Thyroid gland (tissue), 4 donors: ENCODE measurements around the gene NPW. TPM values are rescaled to one million over a fixed set of nuclear protein-coding genes. Genes with fewer than 3 reads are reported as not detected.

Experiments
- DNase-seq, 2 donors: peaks; one replicate each; pipeline ENCODE4 v3.0.0-alpha.2; 2019
- H3K27ac ChIP-seq, 3 donors: fragments of 200-600 bp; sonication (generic); 1 replicate in 2 of 3; 2 replicates in 1 of 3; pipeline ENCODE4 v1.5.1; 2016 to 2019; ENCODE audit warnings: mild to moderate bottlenecking in 1 of 3, moderate library complexity in 1 of 3
- H3K27me3 ChIP-seq: fragments of 200-600 bp; sonication (generic); one replicate; pipeline ENCODE4 v1.5.1; 2019
- H3K36me3 ChIP-seq, 2 donors: fragments of 200-600 bp; sonication (generic); one replicate each; pipeline ENCODE4 v1.5.1; 2016 to 2019
- H3K4me1 ChIP-seq, 2 donors: fragments of 200-600 bp; sonication (generic); one replicate each; pipeline ENCODE4 v1.5.1; 2017 to 2019
- H3K4me3 ChIP-seq, 3 donors: fragments of 200-600 bp; sonication (generic); replicated peaks in 1 of 3; 1 replicate in 2 of 3; 2 replicates in 1 of 3; pipeline ENCODE4 v1.5.1; 2016; ENCODE audit warnings: mild to moderate bottlenecking in 1 of 3
- H3K9me3 ChIP-seq: fragments of 200-600 bp; sonication (generic); one replicate; pipeline ENCODE4 v1.5.1; 2017
- POLR2A ChIP-seq, 2 donors: fragments of 450-650 bp; IDR thresholded peaks; one replicate each; pipeline ENCODE4 v1.6.1; 2017; ENCODE audit warnings: antibody characterized with exemption in 2 of 2, mild to moderate bottlenecking in 2 of 2, moderate library complexity in 1 of 2
- WGBS, 2 donors: methylation state at CpG; one replicate each; pipeline ENCODE4 v1.1.5; 2017; 5-methylcytosine and 5-hydroxymethylcytosine counted together
- intact Hi-C: fragments of 100-400 bp; cut with DNase I; formaldehyde crosslinking; loops from one replicate; pipeline ENCODE4 v1.15.1; 2023
- total RNA-seq, 4 donors: library from RNA; depleted of rRNA; stranded (reverse); fragments of >200 nt; gene quantifications; one replicate each; pipeline ENCODE4 v1.2.3, GENCODE V29; 2016
- TF ChIP-seq, protein P1 (sequence below), 6 experiments: fragments of 200-600 bp in 3 of 6; fragments of 450-650 bp in 3 of 6; sonication (generic) in 3 of 6; IDR thresholded peaks; one replicate each; pipeline ENCODE4 v1.5.1; 2016 to 2019; ENCODE audit warnings: antibody characterized with exemption in 6 of 6, mild to moderate bottlenecking in 2 of 6, inconsistent platforms in 1 of 6, moderate library complexity in 1 of 6

Gene NPW
- total RNA-seq, 4 donors from 2014 or later, result 0.54 to 0.63 TPM; not detected in 2

DNA sequence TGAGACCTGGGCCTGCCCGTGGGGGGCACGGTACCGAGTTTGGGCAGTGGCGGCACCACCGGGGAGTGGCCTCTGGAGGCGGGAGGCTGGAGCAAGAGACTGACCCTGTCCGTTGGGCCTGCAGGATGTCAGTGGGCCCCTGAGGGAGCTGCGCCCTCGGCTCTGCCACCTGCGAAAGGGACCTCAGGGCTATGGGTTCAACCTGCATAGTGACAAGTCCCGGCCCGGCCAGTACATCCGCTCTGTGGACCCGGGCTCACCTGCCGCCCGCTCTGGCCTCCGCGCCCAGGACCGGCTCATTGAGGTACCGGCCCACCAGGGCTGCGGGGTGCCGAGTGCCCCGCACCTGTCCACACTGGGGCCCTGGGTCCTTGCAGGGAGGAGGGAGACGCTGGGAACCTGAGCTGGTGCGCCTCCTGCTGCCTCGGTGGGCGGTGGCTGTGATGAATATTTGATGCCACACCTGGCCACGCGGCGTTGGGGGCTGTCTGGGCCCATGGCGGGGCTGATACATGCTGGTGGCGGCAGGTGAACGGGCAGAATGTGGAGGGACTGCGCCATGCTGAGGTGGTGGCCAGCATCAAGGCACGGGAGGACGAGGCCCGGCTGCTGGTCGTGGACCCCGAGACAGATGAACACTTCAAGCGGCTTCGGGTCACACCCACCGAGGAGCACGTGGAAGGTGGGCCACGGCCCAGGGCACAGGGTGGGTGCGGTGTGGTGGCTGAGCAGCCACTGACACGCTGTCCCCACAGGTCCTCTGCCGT, 16.8 kb downstream of the NPW start:
- Histone ChIP-seq H3K9me3 (no peaks in the 10 kb centered on the region), H3K4me1 (peaks cover 26 to 72% of the 10 kb centered on the region in 2 donors), H3K36me3 (peaks cover 0 to 8% of the 10 kb centered on the region in 2 donors), H3K4me3 (peak overlapping the region in 1 of 3 donors; percentile 8), H3K27me3 (no peaks in the 10 kb centered on the region), H3K27ac (peak overlapping the region; percentile 78 to 81 (median 78))
- WGBS, 2 donors, result 83 to 94% methylated on average over 26 to 32 of the region's 47 CpGs
- TF ChIP-seq, protein P1, sequence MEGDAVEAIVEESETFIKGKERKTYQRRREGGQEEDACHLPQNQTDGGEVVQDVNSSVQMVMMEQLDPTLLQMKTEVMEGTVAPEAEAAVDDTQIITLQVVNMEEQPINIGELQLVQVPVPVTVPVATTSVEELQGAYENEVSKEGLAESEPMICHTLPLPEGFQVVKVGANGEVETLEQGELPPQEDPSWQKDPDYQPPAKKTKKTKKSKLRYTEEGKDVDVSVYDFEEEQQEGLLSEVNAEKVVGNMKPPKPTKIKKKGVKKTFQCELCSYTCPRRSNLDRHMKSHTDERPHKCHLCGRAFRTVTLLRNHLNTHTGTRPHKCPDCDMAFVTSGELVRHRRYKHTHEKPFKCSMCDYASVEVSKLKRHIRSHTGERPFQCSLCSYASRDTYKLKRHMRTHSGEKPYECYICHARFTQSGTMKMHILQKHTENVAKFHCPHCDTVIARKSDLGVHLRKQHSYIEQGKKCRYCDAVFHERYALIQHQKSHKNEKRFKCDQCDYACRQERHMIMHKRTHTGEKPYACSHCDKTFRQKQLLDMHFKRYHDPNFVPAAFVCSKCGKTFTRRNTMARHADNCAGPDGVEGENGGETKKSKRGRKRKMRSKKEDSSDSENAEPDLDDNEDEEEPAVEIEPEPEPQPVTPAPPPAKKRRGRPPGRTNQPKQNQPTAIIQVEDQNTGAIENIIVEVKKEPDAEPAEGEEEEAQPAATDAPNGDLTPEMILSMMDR (IDR thresholded peaks at IDR 0.05), result no peak
- no peak for TF ChIP-seq POLR2A (IDR thresholded peaks at IDR 0.05)
- DNase-seq, result no peak
- intact Hi-C loops, result no loop called here

DNA sequence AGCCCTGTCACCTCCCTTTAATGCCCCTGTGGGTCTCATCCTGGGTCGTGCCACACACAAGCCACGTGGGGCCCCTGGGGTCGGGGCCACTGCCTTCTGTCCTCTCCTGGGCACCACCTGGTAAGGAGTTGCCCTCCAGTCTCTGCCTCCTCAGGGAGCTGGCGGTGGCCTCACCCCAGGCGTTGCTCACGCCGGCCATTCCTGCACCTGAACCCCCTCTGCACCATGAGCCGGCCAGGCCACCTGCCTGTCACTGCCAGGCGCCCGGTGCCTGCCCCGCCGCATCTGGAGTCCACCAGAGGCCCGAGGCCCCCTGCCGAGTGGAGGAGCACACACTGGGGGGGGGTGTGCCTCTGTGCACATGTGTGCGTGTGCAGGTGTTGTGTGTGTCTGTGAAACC, 17.5 kb downstream of the NPW start:
- Histone ChIP-seq H3K27me3 (no peaks in the 10 kb centered on the region), H3K27ac (peak overlapping the region in 1 of 3 donors; percentile 78), H3K4me3 (no peak overlapping the region), H3K36me3 (peaks cover 0 to 8% of the 10 kb centered on the region in 2 donors), H3K4me1 (peaks cover 33 to 78% of the 10 kb centered on the region in 2 donors), H3K9me3 (no peaks in the 10 kb centered on the region)
- intact Hi-C loops, result no loop called here
- DNase-seq, result no peak
- 85 to 96% methylated on average over 4 to 8 of the region's 15 CpGs for WGBS, 2 donors
- TF ChIP-seq, protein P1 (IDR thresholded peaks at IDR 0.05), result no peak
- TF ChIP-seq POLR2A (IDR thresholded peaks at IDR 0.05), result no peak

- no peaks in the 10 kb centered on the region for H3K9me3 ChIP-seq
- WGBS, 2 donors, result 86 to 87% methylated on average over 15 to 27 of the region's 29 CpGs
- H3K4me1 ChIP-seq, result peaks cover 38 to 80% of the 10 kb centered on the region in 2 donors
- H3K4me3 ChIP-seq, result no peak overlapping the region
- TF ChIP-seq, protein P1 (IDR thresholded peaks at IDR 0.05), result no peak
- TF ChIP-seq POLR2A (IDR thresholded peaks at IDR 0.05), result no peak
- no peaks in the 10 kb centered on the region for H3K27me3 ChIP-seq
- no peak for DNase-seq
- intact Hi-C loops, result no loop called here
- peaks cover 0 to 8% of the 10 kb centered on the region in 2 donors for H3K36me3 ChIP-seq
- H3K27ac ChIP-seq, result peak overlapping the region in 2 of 3 donors; percentile 49 to 82
These were observed 18.2 kb downstream of the NPW start for GRCh38 chr16:2037647-2038381.

- Histone ChIP-seq H3K27me3 (no peaks in the 10 kb centered on the region), H3K9me3 (no peaks in the 10 kb centered on the region), H3K4me1 (peaks cover 42 to 88% of the 10 kb centered on the region in 2 donors), H3K27ac (peak overlapping the region; percentile 22 to 82 (median 51)), H3K4me3 (no peak overlapping the region), H3K36me3 (peaks cover 0 to 8% of the 10 kb centered on the region in 2 donors)
- TF ChIP-seq, protein P1 (IDR thresholded peaks at IDR 0.05), result no peak
- TF ChIP-seq POLR2A (IDR thresholded peaks at IDR 0.05), result no peak
- intact Hi-C loops, result no loop called here
- 65 to 81% methylated on average over 12 to 39 of the region's 41 CpGs for WGBS, 2 donors
- no peak for DNase-seq
These were observed 19.0 kb downstream of the NPW start for GRCh38 chr16:2038382-2039231.
